Lower lobe of right lung (tissue), 2 donors: ENCODE measurements around the gene SDF4. TPM values are rescaled to one million over a fixed set of nuclear protein-coding genes. Genes with fewer than 3 reads are reported as not detected.

ENCODE experiments used
- ATAC-seq, 2 donors: fragments of 200-7000 bp; cut with Tn5 transposase; one replicate each; pipeline ENCODE4 v1.9.1; 2020 to 2022; ENCODE audit warnings: mild to moderate bottlenecking in 2 of 2, moderate library complexity in 2 of 2
- DNase-seq: peaks from one replicate; pipeline ENCODE4 v3.0.0-alpha.2; 2020
- H3K27ac ChIP-seq: fragments of 200-600 bp; one replicate; pipeline ENCODE4 v1.8.0; 2022
- H3K27me3 ChIP-seq: fragments of 200-600 bp; one replicate; pipeline ENCODE4 v1.8.0; 2022; ENCODE audit warnings: low read depth
- H3K36me3 ChIP-seq: fragments of 200-600 bp; one replicate; pipeline ENCODE4 v1.8.0; 2022; ENCODE audit warnings: mild to moderate bottlenecking
- H3K4me1 ChIP-seq: fragments of 200-600 bp; one replicate; pipeline ENCODE4 v1.8.0; 2022
- H3K4me3 ChIP-seq: fragments of 200-600 bp; one replicate; pipeline ENCODE4 v1.8.0; 2022; ENCODE audit warnings: mild to moderate bottlenecking
- H3K9me3 ChIP-seq: fragments of 200-600 bp; one replicate; pipeline ENCODE4 v1.8.0; 2022
- CTCF ChIP-seq: fragments of 200-600 bp; IDR thresholded peaks from one replicate; pipeline ENCODE4 v1.8.0; 2022; ENCODE audit warnings: antibody characterized with exemption, mild to moderate bottlenecking
- intact Hi-C: fragments of 100-400 bp; cut with DNase I; formaldehyde crosslinking; loops from one replicate; pipeline ENCODE4 v1.11.0; 2022
- microRNA-seq: library from miRNA; unstranded; fragments of <30 nt; microRNA quantifications from one replicate; pipeline ENCODE4 v1.2.0, GENCODE V29; 2020; ENCODE audit warnings: borderline number of aligned reads
- total RNA-seq: library from RNA; stranded (reverse); fragmentation: NEBNext Ultra II Directional; extraction: Animal tissue kit (Norgen Biotek cat#: 25700); gene quantifications from one replicate; pipeline ENCODE4 v1.2.1, GENCODE V29; 2021
- donor health status: DM: no; HTN: yes; CAD: no; lungs with severe emphysema.

The SDF4 gene
- total RNA-seq, 1 donor from 2014 or later = 127 TPM

- no peaks in the 10 kb centered on the region for H3K36me3 ChIP-seq
- intact Hi-C loops = no loop called here
- TF ChIP-seq CTCF = no peak
- peaks cover 8% of the 10 kb centered on the region for H3K4me1 ChIP-seq
- peak; percentile 40 for DNase-seq
- H3K27ac ChIP-seq = no peak overlapping the region
- H3K27me3 ChIP-seq = peaks cover 59% of the 10 kb centered on the region
- ATAC-seq = no peak
- H3K4me3 ChIP-seq = no peak overlapping the region
- H3K9me3 ChIP-seq = no peaks in the 10 kb centered on the region
Measured at GRCh38 chr1:1169429-1170214, 62.2 kb downstream of the SDF4 start.

GRCh38 chr1:1168451-1169411 is 63.1 kb downstream of the SDF4 start:
- no peak overlapping the region for H3K4me3 ChIP-seq
- no peak for ATAC-seq
- H3K27ac ChIP-seq = no peak overlapping the region
- TF ChIP-seq CTCF = no peak
- no peaks in the 10 kb centered on the region for H3K36me3 ChIP-seq
- peak; percentile 43 for DNase-seq
- H3K4me1 ChIP-seq = peaks cover 8% of the 10 kb centered on the region
- intact Hi-C loops = no loop called here
- H3K27me3 ChIP-seq = peaks cover 54% of the 10 kb centered on the region
- H3K9me3 ChIP-seq = no peaks in the 10 kb centered on the region

GRCh38 chr1:1167841-1168450 is 63.9 kb downstream of the SDF4 start:
- Histone ChIP-seq H3K4me1 (peaks cover 8% of the 10 kb centered on the region), H3K27me3 (peaks cover 50% of the 10 kb centered on the region), H3K27ac (no peak overlapping the region), H3K9me3 (no peaks in the 10 kb centered on the region), H3K4me3 (peak overlapping the region; percentile 11), H3K36me3 (no peaks in the 10 kb centered on the region)
- ATAC-seq = no peak
- no peak for TF ChIP-seq CTCF
- intact Hi-C loops = no loop called here
- peak; percentile 34 for DNase-seq

GRCh38 chr1:1167398-1167821 is 64.4 kb downstream of the SDF4 start:
- intact Hi-C loops = no loop called here
- no peak overlapping the region for H3K27ac ChIP-seq
- H3K4me3 ChIP-seq = peak overlapping the region; percentile 11
- no peak for TF ChIP-seq CTCF
- peaks cover 47% of the 10 kb centered on the region for H3K27me3 ChIP-seq
- peaks cover 8% of the 10 kb centered on the region for H3K4me1 ChIP-seq
- ATAC-seq (no peak), DNase-seq (no peak)
- H3K36me3 ChIP-seq = no peaks in the 10 kb centered on the region
- no peaks in the 10 kb centered on the region for H3K9me3 ChIP-seq

Small RNA genes within 50 kb of the gene (microRNA-seq; reads per million reads assigned to microRNA genes)
- gene MIR200A (459 reads per million, percentile 73 among the genes with 10 or more reads in this experiment), gene MIR200B (4,046 reads per million, percentile 91 among the genes with 10 or more reads in this experiment), gene MIR429 (293 reads per million, percentile 69 among the genes with 10 or more reads in this experiment)

Other genes starting within 250 kb of the SDF4 start
- not detected for gene PERM1, start 249.9 kb downstream of the SDF4 start, total RNA-seq
- 21.4 TPM for gene HES4, start 231.9 kb downstream of the SDF4 start, total RNA-seq
- 76.9 TPM for gene ISG15, start 218.5 kb downstream of the SDF4 start, total RNA-seq
- 114 TPM for gene AGRN, start 211.9 kb downstream of the SDF4 start, total RNA-seq
- 0.65 TPM for gene RNF223, start 157.7 kb downstream of the SDF4 start, total RNA-seq
- 11.7 TPM for gene C1orf159, start 115.9 kb downstream of the SDF4 start, total RNA-seq
- gene TTLL10, start 58.1 kb downstream of the SDF4 start, total RNA-seq = 6.6 TPM
- 0.47 TPM for gene TNFRSF18, start 25.4 kb downstream of the SDF4 start, total RNA-seq
- 3.0 TPM for gene TNFRSF4, start 17.8 kb downstream of the SDF4 start, total RNA-seq
- gene B3GALT6, start 236 bp upstream of the SDF4 start, total RNA-seq = 13.7 TPM
- gene C1QTNF12, start 14.7 kb upstream of the SDF4 start, total RNA-seq = 1.2 TPM
- gene UBE2J2, start 41.9 kb upstream of the SDF4 start, total RNA-seq = 49.9 TPM
- gene SCNN1D, start 48.4 kb upstream of the SDF4 start, total RNA-seq = 4.3 TPM
- 50.6 TPM for gene ACAP3, start 75.9 kb upstream of the SDF4 start, total RNA-seq
- 16.2 TPM for gene PUSL1, start 76.6 kb upstream of the SDF4 start, total RNA-seq
- gene INTS11, start 92.7 kb upstream of the SDF4 start, total RNA-seq = 88.9 TPM
- gene CPTP, start 92.8 kb upstream of the SDF4 start, total RNA-seq = 20.4 TPM
- gene TAS1R3, start 99.3 kb upstream of the SDF4 start, total RNA-seq = 0.65 TPM
- 60.4 TPM for gene DVL1, start 117.4 kb upstream of the SDF4 start, total RNA-seq
- 39.3 TPM for gene MXRA8, start 126.6 kb upstream of the SDF4 start, total RNA-seq
- gene AURKAIP1, start 143.2 kb upstream of the SDF4 start, total RNA-seq = 82.4 TPM
- gene CCNL2, start 167.3 kb upstream of the SDF4 start, total RNA-seq = 165 TPM
- gene MRPL20, start 175.3 kb upstream of the SDF4 start, total RNA-seq = 79.8 TPM
- gene ANKRD65, start 189.3 kb upstream of the SDF4 start, total RNA-seq = 22.3 TPM
- 58.7 TPM for gene VWA1, start 203.7 kb upstream of the SDF4 start, total RNA-seq
- gene ATAD3C, start 217.7 kb upstream of the SDF4 start, total RNA-seq = 7.8 TPM
- 19.0 TPM for gene ATAD3B, start 239.8 kb upstream of the SDF4 start, total RNA-seq